Muscle layer of colon (tissue), 2 donors: ENCODE results near the gene FBLN1.
"Not testable (repeated sequence)": the region's sequence is repeated elsewhere in the genome, so short reads cannot be mapped to it uniquely, and the experiment has no call there.

ENCODE experiments used
- H3K27ac ChIP-seq: one replicate; pipeline ENCODE4 v1.7.0; 2013; ENCODE audit warnings: low read depth, mild to moderate bottlenecking, low read length, moderate library complexity
- H3K27me3 ChIP-seq, 2 donors: one replicate each; pipeline ENCODE4 v1.7.0; 2013; ENCODE audit warnings: low read length in 2 of 2, mild to moderate bottlenecking in 2 of 2; ENCODE audit not compliant: insufficient read depth in 2 of 2, control insufficient read depth in 1 of 2
- H3K36me3 ChIP-seq: one replicate; pipeline ENCODE4 v1.7.0; 2013; ENCODE audit warnings: mild to moderate bottlenecking, low read length; ENCODE audit not compliant: insufficient read depth
- H3K4me1 ChIP-seq: one replicate; pipeline ENCODE4 v1.7.0; 2013; ENCODE audit warnings: mild to moderate bottlenecking, low read length; ENCODE audit not compliant: insufficient read depth
- H3K4me3 ChIP-seq, 2 donors: one replicate each; pipeline ENCODE4 v1.7.0; 2013; ENCODE audit warnings: low read length in 2 of 2, low read depth in 1 of 2, mild to moderate bottlenecking in 1 of 2, moderate library complexity in 1 of 2
- H3K9ac ChIP-seq: one replicate; pipeline ENCODE4 v1.7.0; 2013; ENCODE audit warnings: low read length
- H3K9me3 ChIP-seq: one replicate; pipeline ENCODE4 v1.7.0; 2013; ENCODE audit warnings: mild to moderate bottlenecking, low read length
- donor health status: abdominal sarcoma.
- donor health status: Adenocarcinoma of cecum.

The FBLN1 gene

DNA sequence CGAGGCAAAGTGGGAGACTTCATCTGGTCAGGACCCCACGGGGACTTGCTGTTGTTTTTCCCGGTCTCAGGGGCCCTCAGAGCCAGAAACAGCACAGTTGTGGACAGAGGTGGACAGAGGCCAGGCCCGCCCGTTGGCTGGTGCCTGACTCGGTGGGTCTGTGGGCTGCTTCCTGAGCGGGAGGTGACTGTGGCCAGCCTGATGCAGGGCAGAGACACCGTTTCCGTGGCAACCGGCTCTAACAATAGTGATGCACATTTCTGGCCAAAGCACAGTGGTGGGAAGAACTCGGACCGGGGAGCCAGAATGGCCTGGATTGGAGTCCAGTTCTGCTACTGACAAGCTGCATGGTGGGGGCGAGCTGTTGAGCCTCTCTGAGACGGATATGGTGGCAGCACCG is 110.3 kb downstream of the FBLN1 start:
- no peak overlapping the region for H3K4me3 ChIP-seq
- H3K27ac ChIP-seq: no peak overlapping the region

GRCh38 chr22:45615364-45615763 is 112.7 kb downstream of the FBLN1 start:
- no peak overlapping the region for H3K27ac ChIP-seq
- no peak overlapping the region for H3K9ac ChIP-seq
- H3K4me3 ChIP-seq: no peak overlapping the region
- H3K36me3 ChIP-seq: no peaks in the 10 kb centered on the region
- H3K27me3 ChIP-seq: no peaks in the 10 kb centered on the region
- no peaks in the 10 kb centered on the region for H3K9me3 ChIP-seq
- H3K4me1 ChIP-seq: no peaks in the 10 kb centered on the region

More for the DNA sequence above, 110.3 kb downstream of the FBLN1 start:
- Histone ChIP-seq H3K4me1 (no peaks in the 10 kb centered on the region), H3K27me3 (no peaks in the 10 kb centered on the region), H3K36me3 (no peaks in the 10 kb centered on the region), H3K9me3 (no peaks in the 10 kb centered on the region), H3K9ac (no peak overlapping the region)

DNA sequence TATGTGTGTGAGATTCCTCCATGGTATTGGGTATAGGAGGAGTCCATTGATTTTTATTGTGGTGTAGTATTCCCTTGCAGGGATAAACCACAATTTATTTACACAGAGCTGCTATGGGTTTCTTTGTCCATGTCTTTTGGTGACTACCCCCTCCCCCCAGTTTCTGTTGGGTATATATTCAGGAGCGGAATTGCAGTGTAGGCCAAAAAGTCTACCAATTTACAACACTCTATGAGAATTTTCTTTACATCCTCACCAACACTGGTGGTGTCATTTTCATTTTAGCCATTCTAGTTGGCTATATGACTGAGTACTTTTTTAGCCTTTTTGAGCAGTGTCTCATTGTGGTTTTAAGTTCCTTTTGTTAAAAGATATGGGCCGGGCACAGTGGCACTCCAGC is 113.7 kb downstream of the FBLN1 start:
- Histone ChIP-seq H3K27me3 (no peaks in the 10 kb centered on the region), H3K4me1 (no peaks in the 10 kb centered on the region), H3K9me3 (no peaks in the 10 kb centered on the region), H3K27ac (no peak overlapping the region), H3K36me3 (no peaks in the 10 kb centered on the region), H3K4me3 (no peak overlapping the region), H3K9ac (no peak overlapping the region)

DNA sequence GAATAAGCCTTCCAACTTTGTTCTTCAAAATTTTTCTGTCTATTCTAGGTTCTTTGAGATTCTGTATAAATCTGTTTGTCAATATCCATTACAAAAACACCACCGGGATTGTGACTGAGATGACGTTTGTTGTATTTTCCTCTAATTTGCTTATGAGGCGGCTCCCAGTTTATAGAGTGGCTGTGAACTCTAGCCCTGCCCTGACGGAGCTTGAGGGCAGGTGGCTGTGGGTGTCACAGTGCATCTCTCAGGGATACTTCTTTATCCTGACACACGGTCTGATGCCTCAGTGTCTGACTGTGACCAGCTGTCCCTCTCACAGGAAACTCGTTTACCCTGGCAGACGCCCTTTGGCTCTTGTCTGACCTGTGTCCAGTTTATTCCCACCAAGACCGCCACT is 115.3 kb downstream of the FBLN1 start:
- H3K9me3 ChIP-seq: no peaks in the 10 kb centered on the region
- no peak overlapping the region for H3K9ac ChIP-seq
- H3K4me3 ChIP-seq: no peak overlapping the region
- H3K4me1 ChIP-seq: no peaks in the 10 kb centered on the region
- H3K36me3 ChIP-seq: no peaks in the 10 kb centered on the region
- H3K27me3 ChIP-seq: no peaks in the 10 kb centered on the region
- no peak overlapping the region for H3K27ac ChIP-seq

- H3K9me3 ChIP-seq: no peaks in the 10 kb centered on the region
- H3K4me3 ChIP-seq: no peak overlapping the region
- no peak overlapping the region for H3K27ac ChIP-seq
- no peak overlapping the region for H3K9ac ChIP-seq
- H3K4me1 ChIP-seq: no peaks in the 10 kb centered on the region
- no peaks in the 10 kb centered on the region for H3K36me3 ChIP-seq
- no peaks in the 10 kb centered on the region for H3K27me3 ChIP-seq
Observed at GRCh38 chr22:45620706-45621105, 118.0 kb downstream of the FBLN1 start.

DNA sequence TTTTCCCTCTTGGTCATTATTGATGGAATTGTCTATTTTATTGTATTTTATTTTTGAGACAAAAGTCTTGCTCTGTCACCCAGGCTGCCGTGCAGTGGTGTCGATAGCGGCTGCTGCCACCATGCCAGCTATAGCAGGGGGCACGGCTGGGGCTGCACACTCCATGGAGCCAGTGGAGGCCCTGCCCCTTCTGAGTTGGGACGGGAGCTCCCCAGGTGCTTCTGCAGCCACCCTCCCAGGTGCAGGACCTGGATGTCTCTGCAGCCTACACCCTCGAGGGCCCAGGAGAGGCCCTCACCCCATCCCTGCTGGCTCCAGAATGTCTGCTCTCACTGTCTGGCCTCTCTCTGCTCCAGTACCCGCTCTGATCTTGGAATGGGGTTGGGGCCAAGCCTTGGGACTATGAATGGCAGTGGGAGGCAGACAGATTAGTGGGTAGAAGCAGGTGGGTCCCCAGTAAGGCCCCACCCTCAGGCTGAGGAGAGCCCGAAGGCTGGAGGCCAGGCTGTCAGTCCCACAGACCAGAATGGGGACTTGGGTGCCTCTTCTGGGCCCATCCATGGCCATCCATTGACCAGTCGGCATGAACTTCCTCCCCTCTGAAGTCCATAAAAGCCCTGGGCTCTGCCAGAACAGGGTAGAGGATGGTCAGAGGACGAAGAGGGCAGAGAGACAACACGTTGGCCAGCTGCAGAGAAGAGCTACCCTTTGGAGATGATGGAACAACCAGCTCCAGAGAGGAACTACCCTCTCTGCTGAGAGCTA is 119.3 kb downstream of the FBLN1 start:
- no peak overlapping the region for H3K9ac ChIP-seq
- no peaks in the 10 kb centered on the region for H3K36me3 ChIP-seq
- H3K4me3 ChIP-seq: no peak overlapping the region
- no peaks in the 10 kb centered on the region for H3K9me3 ChIP-seq
- peaks cover 0 to under 1% of the 10 kb centered on the region in 2 donors for H3K27me3 ChIP-seq
- H3K27ac ChIP-seq: no peak overlapping the region
- H3K4me1 ChIP-seq: no peaks in the 10 kb centered on the region

DNA sequence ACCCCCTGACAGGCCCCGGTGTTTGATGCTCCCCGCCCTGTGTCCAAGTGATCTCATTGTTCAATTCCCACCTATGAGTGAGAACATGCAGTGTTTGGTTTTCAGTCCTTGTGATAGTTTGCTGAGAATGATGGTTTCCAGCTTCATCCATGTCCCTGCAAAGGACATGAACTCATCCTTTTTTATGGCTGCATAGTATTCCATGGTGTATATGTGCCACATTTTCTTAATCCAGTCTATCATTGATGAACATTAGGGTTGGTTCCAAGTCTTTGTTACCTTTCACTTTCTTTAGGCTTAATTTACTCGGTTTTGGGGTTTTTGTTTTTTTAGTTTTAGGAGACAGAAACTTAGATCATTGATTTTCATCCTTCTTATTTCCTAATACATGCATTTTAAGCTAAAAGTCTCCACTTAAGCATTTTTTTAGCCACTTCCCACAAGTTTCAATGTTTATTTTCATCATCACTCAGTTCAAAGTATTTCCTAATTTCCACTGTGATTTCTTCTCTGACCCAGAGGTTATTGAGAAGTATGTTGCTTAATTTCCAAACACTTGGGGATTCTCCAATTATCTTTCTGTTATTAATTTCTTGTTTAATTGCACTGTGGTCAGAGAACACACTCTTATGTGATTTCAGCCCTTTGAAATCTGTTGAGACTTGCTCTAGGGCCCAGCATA is 120.9 kb downstream of the FBLN1 start:
- not testable (repeated sequence) for H3K9me3 ChIP-seq, H3K4me3 ChIP-seq, H3K9ac ChIP-seq, H3K4me1 ChIP-seq, H3K27me3 ChIP-seq, H3K36me3 ChIP-seq, H3K27ac ChIP-seq

- Histone ChIP-seq H3K27ac (no peak overlapping the region), H3K4me3 (no peak overlapping the region), H3K9ac (no peak overlapping the region), H3K4me1 (no peaks in the 10 kb centered on the region), H3K9me3 (no peaks in the 10 kb centered on the region), H3K27me3 (peaks cover 0 to 6% of the 10 kb centered on the region in 2 donors), H3K36me3 (no peaks in the 10 kb centered on the region)
Observed at GRCh38 chr22:45626198-45626651, 123.5 kb downstream of the FBLN1 start.

DNA sequence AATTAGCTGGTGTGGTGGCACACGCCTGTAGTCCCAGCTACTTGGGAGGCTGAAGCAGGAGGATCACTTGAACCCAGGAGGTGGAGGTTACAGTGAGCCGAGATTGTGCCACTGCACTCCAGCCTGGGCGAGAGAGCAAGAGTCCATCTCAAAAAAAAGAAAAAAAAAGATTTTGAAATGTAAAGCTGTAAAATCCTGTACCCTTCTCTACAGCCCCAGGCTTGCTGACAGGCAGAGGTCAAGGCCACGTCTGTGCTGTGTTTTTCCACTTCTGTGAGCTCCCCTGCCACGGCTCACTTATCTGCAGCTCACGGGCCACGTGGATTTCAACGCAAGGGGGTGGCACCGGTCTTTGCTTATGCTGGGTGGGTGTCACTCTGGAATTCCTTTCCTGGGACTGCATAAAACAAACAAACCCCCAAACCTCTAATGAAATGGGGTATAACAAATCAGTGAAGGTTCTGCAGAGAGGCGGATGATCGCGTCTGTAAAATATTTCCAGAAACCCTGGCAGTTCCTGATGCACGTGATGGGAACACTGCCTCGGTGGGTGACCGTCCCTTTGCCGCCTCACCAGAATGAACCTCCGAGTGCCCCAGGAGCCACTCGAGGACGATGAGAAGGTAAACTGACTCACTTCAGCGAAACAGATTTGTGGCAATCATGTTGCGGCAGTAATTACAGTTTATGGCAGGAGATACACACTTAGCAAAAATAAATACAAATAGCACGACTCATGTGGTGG is 125.0 kb downstream of the FBLN1 start:
- Histone ChIP-seq H3K9me3 (no peaks in the 10 kb centered on the region), H3K4me3 (no peak overlapping the region), H3K27me3 (peaks cover 0 to 14% of the 10 kb centered on the region in 2 donors), H3K4me1 (no peaks in the 10 kb centered on the region), H3K36me3 (no peaks in the 10 kb centered on the region), H3K9ac (no peak overlapping the region), H3K27ac (no peak overlapping the region)

GRCh38 chr22:45628515-45628914 is 125.8 kb downstream of the FBLN1 start:
- no peaks in the 10 kb centered on the region for H3K36me3 ChIP-seq
- no peaks in the 10 kb centered on the region for H3K9me3 ChIP-seq
- H3K27ac ChIP-seq: no peak overlapping the region
- peaks cover 0 to 14% of the 10 kb centered on the region in 2 donors for H3K27me3 ChIP-seq
- H3K9ac ChIP-seq: no peak overlapping the region
- H3K4me3 ChIP-seq: no peak overlapping the region
- no peaks in the 10 kb centered on the region for H3K4me1 ChIP-seq

DNA sequence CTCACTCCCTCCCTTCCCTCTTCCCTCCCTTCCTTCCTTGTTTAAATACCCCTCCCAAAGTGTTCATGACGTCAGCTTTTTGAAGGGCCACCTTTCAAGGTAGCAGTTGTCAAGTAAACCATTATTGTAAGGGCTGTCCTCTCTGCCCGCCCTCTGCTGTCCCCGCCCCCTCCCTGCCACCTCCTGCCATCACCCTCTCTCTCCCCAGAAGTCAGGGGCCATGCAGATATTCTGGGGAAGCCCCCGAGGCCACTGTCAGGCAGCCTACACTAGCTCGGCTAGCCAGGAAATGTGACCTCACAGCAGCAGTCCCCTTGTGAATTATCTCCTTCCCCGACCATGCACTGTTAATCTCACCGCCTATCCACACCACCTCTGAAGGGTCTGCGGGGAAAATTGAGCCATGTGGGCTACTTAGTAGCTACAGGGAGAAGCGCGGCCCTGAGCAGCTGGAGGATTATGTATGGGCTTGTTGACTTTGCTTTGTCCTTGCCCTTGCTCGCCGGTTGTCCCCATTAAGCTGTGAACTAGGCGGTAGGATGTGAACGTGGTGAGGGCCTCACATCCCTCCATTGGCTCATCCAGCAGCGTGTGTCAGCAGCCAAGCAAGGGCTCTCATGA is 126.9 kb downstream of the FBLN1 start:
- H3K9ac ChIP-seq: no peak overlapping the region
- no peaks in the 10 kb centered on the region for H3K36me3 ChIP-seq
- H3K27ac ChIP-seq: no peak overlapping the region
- H3K4me3 ChIP-seq: no peak overlapping the region
- peaks cover 0 to 19% of the 10 kb centered on the region in 2 donors for H3K27me3 ChIP-seq
- no peaks in the 10 kb centered on the region for H3K9me3 ChIP-seq
- H3K4me1 ChIP-seq: no peaks in the 10 kb centered on the region
